Fibroblast of skin of left quadriceps (primary cell): ENCODE data around the gene FARS2.
"Not testable (repeated sequence)": the region's sequence is repeated elsewhere in the genome, so short reads cannot be mapped to it uniquely, and the experiment has no call there.

Source experiments
- DNase-seq, 2 experiments: peaks; one replicate each; pipeline ENCODE4 v3.0.0-alpha.2; 2013; ENCODE audit warnings: low read depth in 2 of 2

The FARS2 gene

GRCh38 chr6:5665173-5665572 is 403.9 kb downstream of the FARS2 start:
- DNase-seq = no peak

GRCh38 chr6:5665667-5666066 is 404.4 kb downstream of the FARS2 start:
- DNase-seq = no peak

GRCh38 chr6:5666695-5667094 is 405.4 kb downstream of the FARS2 start:
- DNase-seq = no peak

GRCh38 chr6:5667737-5668136 is 406.4 kb downstream of the FARS2 start:
- no peak for DNase-seq

- DNase-seq = no peak
These were observed 409.1 kb downstream of the FARS2 start for GRCh38 chr6:5670381-5670780.

- peak in 1 of 2 experiments; percentile 42 for DNase-seq
These were observed 409.7 kb downstream of the FARS2 start for GRCh38 chr6:5670811-5671561.

GRCh38 chr6:5671601-5672559 is 410.6 kb downstream of the FARS2 start:
- no peak for DNase-seq

GRCh38 chr6:5672581-5673011 is 411.3 kb downstream of the FARS2 start:
- peak; percentile 89 to 90 for DNase-seq

- no peak for DNase-seq
These were observed 411.9 kb downstream of the FARS2 start for GRCh38 chr6:5673019-5673790.

GRCh38 chr6:5674141-5674540 is 412.8 kb downstream of the FARS2 start:
- no peak for DNase-seq

GRCh38 chr6:5674721-5675120 is 413.4 kb downstream of the FARS2 start:
- no peak for DNase-seq

GRCh38 chr6:5676701-5677100 is 415.4 kb downstream of the FARS2 start:
- DNase-seq = no peak

- no peak for DNase-seq
These were observed 416.1 kb downstream of the FARS2 start for GRCh38 chr6:5677219-5678000.

GRCh38 chr6:5679270-5679669 is 418.0 kb downstream of the FARS2 start:
- DNase-seq = no peak

GRCh38 chr6:5679691-5680090 is 418.4 kb downstream of the FARS2 start:
- DNase-seq = no peak

- no peak for DNase-seq
These were observed 418.8 kb downstream of the FARS2 start for GRCh38 chr6:5680095-5680494.

- no peak for DNase-seq
These were observed 420.2 kb downstream of the FARS2 start for GRCh38 chr6:5681480-5681879.

- no peak for DNase-seq
These were observed 421.2 kb downstream of the FARS2 start for GRCh38 chr6:5682530-5682929.

- DNase-seq = not testable (repeated sequence)
These were observed 422.4 kb downstream of the FARS2 start for GRCh38 chr6:5683747-5684146.

GRCh38 chr6:5684320-5685053 is 423.2 kb downstream of the FARS2 start:
- DNase-seq = no peak
